ENCODE data around the gene PRDM4.

GRCh38 chr12:107718606-107719005, 42.3 kb downstream of the PRDM4 start:
- TF ChIP-seq POLR2A (IDR thresholded peaks at IDR 0.05) (no peak), POLR2AphosphoS5 (IDR thresholded peaks at IDR 0.05) (no peak)
- TF ChIP-seq, protein P1, sequence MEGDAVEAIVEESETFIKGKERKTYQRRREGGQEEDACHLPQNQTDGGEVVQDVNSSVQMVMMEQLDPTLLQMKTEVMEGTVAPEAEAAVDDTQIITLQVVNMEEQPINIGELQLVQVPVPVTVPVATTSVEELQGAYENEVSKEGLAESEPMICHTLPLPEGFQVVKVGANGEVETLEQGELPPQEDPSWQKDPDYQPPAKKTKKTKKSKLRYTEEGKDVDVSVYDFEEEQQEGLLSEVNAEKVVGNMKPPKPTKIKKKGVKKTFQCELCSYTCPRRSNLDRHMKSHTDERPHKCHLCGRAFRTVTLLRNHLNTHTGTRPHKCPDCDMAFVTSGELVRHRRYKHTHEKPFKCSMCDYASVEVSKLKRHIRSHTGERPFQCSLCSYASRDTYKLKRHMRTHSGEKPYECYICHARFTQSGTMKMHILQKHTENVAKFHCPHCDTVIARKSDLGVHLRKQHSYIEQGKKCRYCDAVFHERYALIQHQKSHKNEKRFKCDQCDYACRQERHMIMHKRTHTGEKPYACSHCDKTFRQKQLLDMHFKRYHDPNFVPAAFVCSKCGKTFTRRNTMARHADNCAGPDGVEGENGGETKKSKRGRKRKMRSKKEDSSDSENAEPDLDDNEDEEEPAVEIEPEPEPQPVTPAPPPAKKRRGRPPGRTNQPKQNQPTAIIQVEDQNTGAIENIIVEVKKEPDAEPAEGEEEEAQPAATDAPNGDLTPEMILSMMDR (IDR thresholded peaks at IDR 0.05) = no peak
